ENCODE measurements around the gene ZNRF1. TPM values are rescaled to one million over a fixed set of nuclear protein-coding genes. Genes with fewer than 3 reads are reported as not detected.

The ZNRF1 gene
- total and polyA plus RNA-seq, 2 of the 8 experiments (the other 6 are each of a cell fraction or from before 2014, with no cell fraction given), result 33.5 to 52.9 TPM

DNA sequence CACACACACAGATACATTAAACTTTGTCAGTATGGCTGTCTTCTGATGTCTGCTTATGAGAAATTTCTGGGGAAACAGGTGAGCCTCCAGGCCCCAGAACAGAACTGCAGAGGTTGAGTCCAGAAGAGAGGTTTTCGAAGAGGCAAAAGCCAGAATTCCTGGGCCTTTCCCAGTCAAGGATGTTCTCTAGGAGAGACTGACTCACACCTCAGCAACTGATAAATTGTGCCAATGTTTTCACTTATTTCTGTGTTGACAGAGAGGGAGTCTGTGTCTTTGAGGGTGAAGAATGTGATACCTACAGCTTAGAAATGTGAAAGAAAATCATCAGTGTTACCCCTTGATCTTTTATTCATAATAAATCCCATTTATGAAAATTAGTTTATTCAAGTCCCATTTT, 87.5 kb downstream of the ZNRF1 start:
- H3K79me1 ChIP-seq (ENCODE audit: low read depth, low read length), result peaks cover 12% of the 10 kb centered on the region; the same call in 1 of the 2 replicates
- H4K8ac ChIP-seq (ENCODE audit: extremely low read depth, insufficient read depth, low read length), result no peak overlapping the region
- CTCF ChIA-PET (ENCODE audit: partially characterized antibody), result interaction anchor here (0.6 to 13.7 kb wide), 8 partner anchors 11 to 1781 kb away, joined by 3 to 90 read pairs (median 4); no protein-coding TSS in a partner anchor
- H3K9me3 ChIP-seq (ENCODE audit: insufficient read depth in 2 of 2, low read depth in 1 of 2, low read length in 1 of 2), result no peaks in the 10 kb centered on the region
- H4K20me1 ChIP-seq (replicated peaks in 1 of 2; ENCODE audit: control insufficient read depth in 1 of 2, insufficient read depth in 2 of 2, low read length in 2 of 2), result peaks cover 4 to 17% of the 10 kb centered on the region in 2 experiments
- peaks cover 3 to 17% (median 12%) of the 10 kb centered on the region in 4 experiments; a peak in 6 of 7 replicates for H3K4me1 ChIP-seq (replicated peaks in 1 of 4; ENCODE audit: control insufficient read depth in 3 of 4, insufficient read depth in 4 of 4, low read length in 3 of 4)
- H3K18ac ChIP-seq (ENCODE audit: extremely low read depth, low read length), result no peak overlapping the region
- FAIRE-seq (no peak), DNase-seq (ENCODE audit: low read depth in 1 of 2, low spot score in 2 of 2) (no peak)
- TF ChIP-seq TAF7 (optimal IDR thresholded peaks at IDR 0.05; ENCODE audit: borderline replicate concordance, low read depth, low read length) (no peak), HDAC6 (IDR thresholded peaks at IDR 0.05; ENCODE audit: low read depth, low read length) (no peak), POU5F1 (IDR thresholded peaks at IDR 0.05; ENCODE audit: low read depth, low read length) (no peak), BACH1 (IDR thresholded peaks at IDR 0.05; ENCODE audit: low read length) (no peak), GABPA (IDR thresholded peaks at IDR 0.05; ENCODE audit: borderline replicate concordance, insufficient read depth, low read length) (no peak), FOSL1 (IDR thresholded peaks at IDR 0.05; ENCODE audit: insufficient read depth, low read depth, low read length) (no peak)
- TF ChIP-seq, protein P1, sequence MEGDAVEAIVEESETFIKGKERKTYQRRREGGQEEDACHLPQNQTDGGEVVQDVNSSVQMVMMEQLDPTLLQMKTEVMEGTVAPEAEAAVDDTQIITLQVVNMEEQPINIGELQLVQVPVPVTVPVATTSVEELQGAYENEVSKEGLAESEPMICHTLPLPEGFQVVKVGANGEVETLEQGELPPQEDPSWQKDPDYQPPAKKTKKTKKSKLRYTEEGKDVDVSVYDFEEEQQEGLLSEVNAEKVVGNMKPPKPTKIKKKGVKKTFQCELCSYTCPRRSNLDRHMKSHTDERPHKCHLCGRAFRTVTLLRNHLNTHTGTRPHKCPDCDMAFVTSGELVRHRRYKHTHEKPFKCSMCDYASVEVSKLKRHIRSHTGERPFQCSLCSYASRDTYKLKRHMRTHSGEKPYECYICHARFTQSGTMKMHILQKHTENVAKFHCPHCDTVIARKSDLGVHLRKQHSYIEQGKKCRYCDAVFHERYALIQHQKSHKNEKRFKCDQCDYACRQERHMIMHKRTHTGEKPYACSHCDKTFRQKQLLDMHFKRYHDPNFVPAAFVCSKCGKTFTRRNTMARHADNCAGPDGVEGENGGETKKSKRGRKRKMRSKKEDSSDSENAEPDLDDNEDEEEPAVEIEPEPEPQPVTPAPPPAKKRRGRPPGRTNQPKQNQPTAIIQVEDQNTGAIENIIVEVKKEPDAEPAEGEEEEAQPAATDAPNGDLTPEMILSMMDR (IDR thresholded peaks at IDR 0.05; ENCODE audit: control extremely low read depth in 1 of 3, insufficient read depth in 1 of 3, low read depth in 1 of 3, low read length in 3 of 3), result no peak
- no peak overlapping the region for H3K56ac ChIP-seq (replicated peaks; ENCODE audit: insufficient read length, low read depth, low read length)
- no peaks in the 10 kb centered on the region for H3K23me2 ChIP-seq (ENCODE audit: low read depth, low read length)
- H4K91ac ChIP-seq (replicated peaks; ENCODE audit: insufficient read length, low read length), result no peak overlapping the region
- no peak overlapping the region for H2BK5ac ChIP-seq (ENCODE audit: low read depth, low read length)
- H2BK20ac ChIP-seq (ENCODE audit: low read length), result no peak overlapping the region
- no peaks in the 10 kb centered on the region for H3K27me3 ChIP-seq (replicated peaks in 1 of 4; ENCODE audit: control insufficient read depth in 3 of 4, extremely low read depth in 1 of 4, insufficient read depth in 3 of 4, low read length in 3 of 4)
- H3K9ac ChIP-seq (replicated peaks in 1 of 4; ENCODE audit: extremely low read depth in 1 of 4, low read depth in 3 of 4, low read length in 3 of 4), result no peak overlapping the region
- WGBS, 2 experiments (ENCODE audit: extremely low coverage in 1 of 2, insufficient coverage in 1 of 2, insufficient read length in 1 of 2, insufficient replicate concordance in 2 of 2, low coverage in 1 of 2, low lambda C conversion rate in 2 of 2, missing lambda C conversion rate in 1 of 2), result 94% methylated on average over 1 of the region's 1 CpG; no CpG with 5 or more reads in 1 of the 2 experiments
- no peak overlapping the region for H3K4me2 ChIP-seq (ENCODE audit: insufficient read depth in 1 of 2, low read depth in 2 of 2, low read length in 2 of 2)
- no peak overlapping the region for H3K23ac ChIP-seq (ENCODE audit: insufficient read length)
- H4K5ac ChIP-seq (ENCODE audit: insufficient read length, low read depth, low read length), result no peak overlapping the region
- no peak overlapping the region for H3K4me3 ChIP-seq (ENCODE audit: extremely low read depth in 1 of 4, insufficient read depth in 2 of 4, low read depth in 3 of 4, low read length in 4 of 4)
- H3K79me2 ChIP-seq (ENCODE audit: control insufficient read depth in 1 of 2, insufficient read depth in 2 of 2, low read length in 2 of 2), result peaks cover 3 to 95% of the 10 kb centered on the region in 2 experiments
- POLR2A ChIA-PET (ENCODE audit: partially characterized antibody), result interaction anchor here (1.4 kb wide), 1 partner anchor 25 kb away, joined by 3 read pairs; no protein-coding TSS in a partner anchor
- H2BK15ac ChIP-seq (ENCODE audit: low read length), result no peak overlapping the region
- no peak overlapping the region for H2BK120ac ChIP-seq (replicated peaks; ENCODE audit: low read depth, low read length)
- H3K4ac ChIP-seq (replicated peaks; ENCODE audit: insufficient read length, low read depth, low read length), result no peak overlapping the region
- H3K14ac ChIP-seq (ENCODE audit: insufficient read length), result no peak overlapping the region
- no peak overlapping the region for H2BK12ac ChIP-seq (ENCODE audit: low read depth, low read length)
- H2AK5ac ChIP-seq (ENCODE audit: low read depth, low read length), result no peak overlapping the region
- H2AFZ ChIP-seq (ENCODE audit: low read length), result no peak overlapping the region
- H3K36me3 ChIP-seq (ENCODE audit: control insufficient read depth in 2 of 4, insufficient read depth in 4 of 4, low read length in 3 of 4), result no peaks in the 10 kb centered on the region; a peak in 1 of 8 replicates
- H3K27ac ChIP-seq (ENCODE audit: low read depth, low read length), result no peak overlapping the region

Measured in H1 (cell line).